ACC112 (cell line): Measurements from ENCODE around the gene MPI.
"Not testable (repeated sequence)": the region's sequence is repeated elsewhere in the genome, so short reads cannot be mapped to it uniquely, and the experiment has no call there.

Experiments
- H2AFZ ChIP-seq: fragments of 200-600 bp; sonication (generic); one replicate; pipeline ENCODE4 v1.6.0; 2017; ENCODE audit warnings: antibody characterized with exemption, low read length; ENCODE audit not compliant: unreplicated experiment
- H3K27ac ChIP-seq: fragments of 200-600 bp; sonication (generic); 2 replicates; pipeline ENCODE4 v1.5.1; 2014; ENCODE audit warnings: low read depth, mild to moderate bottlenecking, antibody characterized with exemption, low read length, moderate library complexity
- H3K27me3 ChIP-seq: fragments of 200-600 bp; sonication (generic); 2 replicates; pipeline ENCODE4 v1.6.1; 2014; ENCODE audit warnings: mild to moderate bottlenecking, antibody characterized with exemption, low read length, moderate library complexity, mixed read lengths; ENCODE audit not compliant: insufficient read depth
- H3K36me3 ChIP-seq: fragments of 200-600 bp; sonication (generic); 2 replicates; pipeline ENCODE4 v1.6.1; 2016; ENCODE audit warnings: mild to moderate bottlenecking, antibody characterized with exemption, low read length, moderate library complexity, mixed read lengths; ENCODE audit not compliant: insufficient read depth
- H3K4me1 ChIP-seq: fragments of 200-600 bp; sonication (generic); one replicate; pipeline ENCODE4 v1.6.1; 2016; ENCODE audit warnings: low read length, mixed read lengths; ENCODE audit not compliant: insufficient read depth, unreplicated experiment, control insufficient read depth
- H3K4me3 ChIP-seq: fragments of 200-600 bp; sonication (generic); 2 replicates; pipeline ENCODE4 v1.5.1; 2014; ENCODE audit warnings: mild to moderate bottlenecking, low read depth, low read length
- H3K79me2 ChIP-seq: fragments of 200-600 bp; sonication (generic); one replicate; pipeline ENCODE4 v1.6.0; 2016; ENCODE audit warnings: low read length; ENCODE audit not compliant: control insufficient read depth, unreplicated experiment, insufficient read depth

The MPI gene

DNA sequence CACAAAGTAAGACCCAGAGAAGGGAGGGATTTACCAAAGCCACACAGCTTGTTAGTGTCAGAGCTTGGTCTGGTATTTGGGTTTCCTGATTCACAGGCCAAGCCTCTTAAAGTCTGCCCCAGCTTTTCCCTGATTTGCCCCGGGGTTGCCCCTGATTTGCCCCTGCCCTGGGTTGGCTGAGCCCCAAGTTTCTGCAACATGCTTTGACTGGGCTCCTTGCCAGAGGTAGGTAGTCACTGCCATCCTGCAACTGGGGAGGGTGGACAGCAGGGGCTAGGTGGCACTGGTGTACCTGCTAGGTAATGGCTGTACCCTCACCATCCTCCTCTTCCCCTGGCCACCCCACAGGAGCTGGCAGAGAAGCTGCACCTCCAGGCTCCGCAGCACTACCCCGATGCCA lies 2.5 kb downstream of the MPI start:
- no peak overlapping the region for H3K4me3 ChIP-seq
- peaks cover 17% of the 10 kb centered on the region for H3K79me2 ChIP-seq
- H3K27me3 ChIP-seq, result no peaks in the 10 kb centered on the region
- no peak overlapping the region for H2AFZ ChIP-seq
- H3K27ac ChIP-seq, result no peak overlapping the region
- H3K4me1 ChIP-seq, result peaks cover 12% of the 10 kb centered on the region
- peaks cover 14% of the 10 kb centered on the region; the same call in 1 of the 2 replicates for H3K36me3 ChIP-seq

DNA sequence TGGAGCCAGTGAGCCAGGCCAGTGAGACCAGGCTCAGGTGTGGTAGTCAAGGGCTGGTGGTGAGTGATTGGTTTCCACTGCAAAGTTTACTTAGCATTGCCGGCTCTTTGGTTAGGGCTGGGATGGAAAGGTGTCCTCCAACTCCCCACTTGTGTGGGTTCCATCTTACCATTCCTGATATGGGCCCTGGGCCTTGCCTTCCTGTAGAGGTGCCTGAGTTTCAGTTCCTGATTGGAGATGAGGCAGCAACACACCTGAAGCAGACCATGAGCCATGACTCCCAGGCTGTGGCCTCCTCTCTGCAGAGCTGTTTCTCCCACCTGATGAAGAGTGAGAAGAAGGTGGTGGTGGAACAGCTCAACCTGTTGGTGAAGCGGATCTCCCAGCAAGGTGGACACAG lies 3.1 kb downstream of the MPI start:
- H3K4me3 ChIP-seq, result no peak overlapping the region
- H3K36me3 ChIP-seq, result peaks cover 14% of the 10 kb centered on the region; the same call in 1 of the 2 replicates
- peaks cover 17% of the 10 kb centered on the region for H3K79me2 ChIP-seq
- H3K27me3 ChIP-seq, result no peaks in the 10 kb centered on the region
- H3K4me1 ChIP-seq, result peaks cover 12% of the 10 kb centered on the region
- no peak overlapping the region for H2AFZ ChIP-seq
- no peak overlapping the region for H3K27ac ChIP-seq

DNA sequence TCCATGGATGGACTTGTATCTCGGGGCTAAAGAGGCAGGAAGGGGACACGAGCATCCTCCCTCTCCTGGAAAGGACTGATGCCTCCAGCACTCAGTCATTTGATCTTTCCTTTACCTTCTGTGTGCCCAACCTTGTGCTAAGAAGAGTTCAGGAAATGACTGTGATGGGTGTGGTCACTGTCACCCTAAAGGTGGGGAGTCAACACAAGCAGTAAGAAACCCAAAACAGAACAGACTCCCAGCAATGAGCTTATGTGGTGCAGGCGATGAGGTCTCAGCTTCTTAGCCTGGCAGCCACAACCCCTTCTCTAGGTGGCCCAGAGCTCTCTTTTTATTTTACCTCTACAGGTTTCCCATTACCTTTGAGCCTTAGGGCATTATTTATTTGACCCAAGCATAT lies 3.8 kb downstream of the MPI start:
- peaks cover 14% of the 10 kb centered on the region; the same call in 1 of the 2 replicates for H3K36me3 ChIP-seq
- no peak overlapping the region for H2AFZ ChIP-seq
- H3K79me2 ChIP-seq, result peaks cover 17% of the 10 kb centered on the region

DNA sequence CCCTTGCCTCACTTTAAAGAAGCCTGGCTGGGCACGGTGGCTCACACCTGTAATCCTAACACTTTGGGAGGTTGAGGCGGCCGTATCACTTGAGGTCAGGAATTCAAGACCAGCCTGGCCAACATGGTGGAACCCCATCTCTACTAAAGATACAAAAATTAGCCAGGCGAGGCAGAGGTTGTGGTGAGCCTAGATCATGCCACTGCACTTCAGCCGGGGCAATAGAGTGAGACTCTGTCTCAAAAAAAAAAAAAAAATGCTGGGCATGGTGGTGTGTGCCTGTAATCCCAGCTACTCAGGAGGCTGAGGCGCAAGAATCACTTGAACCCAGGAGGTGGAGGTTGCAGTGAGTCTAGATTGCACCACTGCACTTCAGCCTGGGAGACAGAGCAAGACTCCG lies 4.5 kb downstream of the MPI start:
- H3K79me2 ChIP-seq, result peaks cover 17% of the 10 kb centered on the region
- H2AFZ ChIP-seq, H3K27ac ChIP-seq, H3K4me1 ChIP-seq, H3K27me3 ChIP-seq, H3K4me3 ChIP-seq: not testable (repeated sequence)
- peaks cover 14% of the 10 kb centered on the region; the same call in 1 of the 2 replicates for H3K36me3 ChIP-seq

More for the DNA sequence above, 3.8 kb downstream of the MPI start:
- Histone ChIP-seq H3K4me3 (no peak overlapping the region), H3K4me1 (peaks cover 11% of the 10 kb centered on the region), H3K27me3 (no peaks in the 10 kb centered on the region), H3K27ac (no peak overlapping the region)

DNA sequence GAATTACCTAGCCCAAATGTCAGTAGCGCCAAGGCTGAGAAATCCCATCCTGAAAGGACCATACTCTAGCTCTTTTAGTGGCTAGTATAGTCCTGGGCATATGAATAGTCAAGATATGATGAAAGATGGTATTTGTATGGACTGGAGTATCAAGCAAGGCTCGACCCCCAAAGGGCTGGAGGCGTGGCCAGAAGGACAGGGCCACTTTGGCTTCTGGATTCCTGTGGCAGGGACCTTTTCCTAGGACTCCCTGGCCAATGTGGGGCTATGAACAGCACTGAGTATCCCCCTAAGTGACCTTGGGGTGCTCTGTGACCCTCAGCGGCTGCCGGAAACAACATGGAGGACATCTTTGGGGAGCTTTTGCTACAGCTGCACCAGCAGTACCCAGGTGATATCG lies 6.0 kb downstream of the MPI start:
- H3K36me3 ChIP-seq, result peaks cover 25% of the 10 kb centered on the region; the same call in 1 of the 2 replicates

DNA sequence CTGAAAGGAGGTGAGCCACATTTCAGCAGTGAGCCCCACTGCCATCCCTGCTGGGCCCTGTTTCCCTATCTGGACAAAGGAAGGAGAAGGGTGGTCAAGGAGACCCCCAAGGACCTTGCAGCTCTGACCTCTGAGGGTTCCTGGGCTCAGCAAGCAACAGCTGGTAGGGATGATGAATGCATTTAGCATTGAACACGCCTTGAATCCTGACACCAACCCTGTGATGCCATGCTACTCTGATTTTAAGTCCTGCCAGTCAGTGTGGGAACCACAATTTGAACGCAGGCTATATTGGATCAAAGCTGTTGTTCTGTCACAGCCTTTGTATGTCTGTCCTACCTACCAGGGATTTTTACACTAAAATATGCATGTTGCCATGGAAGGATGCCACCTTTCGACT lies 6.5 kb downstream of the MPI start:
- Histone ChIP-seq H3K36me3 (peaks cover 25% of the 10 kb centered on the region; the same call in 1 of the 2 replicates), H2AFZ (no peak overlapping the region), H3K4me3 (no peak overlapping the region), H3K79me2 (peaks cover 3% of the 10 kb centered on the region), H3K27me3 (no peaks in the 10 kb centered on the region), H3K27ac (no peak overlapping the region), H3K4me1 (no peaks in the 10 kb centered on the region)

More for the DNA sequence above, 6.0 kb downstream of the MPI start:
- H3K27ac ChIP-seq, result no peak overlapping the region
- no peak overlapping the region for H3K4me3 ChIP-seq
- H2AFZ ChIP-seq, result no peak overlapping the region
- H3K4me1 ChIP-seq, result peaks cover 3% of the 10 kb centered on the region
- H3K27me3 ChIP-seq, result no peaks in the 10 kb centered on the region
- H3K79me2 ChIP-seq, result peaks cover 8% of the 10 kb centered on the region

DNA sequence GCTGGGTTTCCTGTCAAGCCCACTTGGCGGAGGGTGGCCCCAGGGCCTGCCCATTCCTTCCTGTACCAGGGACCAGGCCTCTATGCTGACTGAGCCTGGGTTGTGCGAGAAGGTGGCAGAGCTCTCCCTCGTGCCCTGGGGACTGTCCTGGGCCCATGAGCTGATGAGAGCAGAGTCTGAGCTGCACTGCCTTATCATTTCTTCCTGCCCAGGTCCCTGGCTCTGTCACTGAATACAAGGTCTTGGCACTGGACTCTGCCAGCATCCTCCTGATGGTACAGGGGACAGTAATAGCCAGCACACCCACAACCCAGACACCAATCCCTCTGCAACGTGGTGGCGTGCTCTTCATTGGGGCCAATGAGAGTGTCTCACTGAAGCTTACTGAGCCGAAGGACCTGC lies 7.5 kb downstream of the MPI start:
- no peak overlapping the region for H3K4me3 ChIP-seq
- no peaks in the 10 kb centered on the region for H3K4me1 ChIP-seq
- H3K36me3 ChIP-seq, result peaks cover 29% of the 10 kb centered on the region; the same call in 1 of the 2 replicates
- H2AFZ ChIP-seq, result no peak overlapping the region
- H3K79me2 ChIP-seq, result no peaks in the 10 kb centered on the region
- no peak overlapping the region for H3K27ac ChIP-seq
- H3K27me3 ChIP-seq, result no peaks in the 10 kb centered on the region

DNA sequence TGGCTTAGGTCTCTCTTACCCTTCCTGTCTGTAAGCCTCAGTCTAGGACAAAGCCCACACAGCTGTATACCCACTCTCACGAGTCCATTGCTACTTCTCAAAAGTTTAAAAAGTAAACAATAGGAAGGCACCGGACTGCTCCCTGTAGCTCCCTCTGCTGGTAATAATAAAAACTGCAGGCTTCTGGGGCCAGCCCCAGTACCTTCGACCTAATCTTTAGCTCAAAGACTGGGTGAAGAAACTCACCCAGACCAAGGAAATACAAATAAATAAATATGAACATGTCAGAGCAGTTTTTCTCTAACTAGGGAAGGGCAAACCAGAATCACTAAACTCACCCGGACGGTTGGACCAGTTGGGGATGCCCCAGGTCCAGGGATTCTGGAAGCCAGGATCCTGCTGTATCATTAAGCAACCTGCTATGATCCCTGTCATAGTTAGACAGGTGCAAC lies 11.8 kb downstream of the MPI start:
- Histone ChIP-seq H2AFZ (no peak overlapping the region), H3K4me1 (peaks cover 10% of the 10 kb centered on the region), H3K36me3 (peaks cover 26% of the 10 kb centered on the region; the same call in 1 of the 2 replicates), H3K4me3 (no peak overlapping the region), H3K27ac (no peak overlapping the region), H3K27me3 (no peaks in the 10 kb centered on the region), H3K79me2 (peaks cover 25% of the 10 kb centered on the region)

DNA sequence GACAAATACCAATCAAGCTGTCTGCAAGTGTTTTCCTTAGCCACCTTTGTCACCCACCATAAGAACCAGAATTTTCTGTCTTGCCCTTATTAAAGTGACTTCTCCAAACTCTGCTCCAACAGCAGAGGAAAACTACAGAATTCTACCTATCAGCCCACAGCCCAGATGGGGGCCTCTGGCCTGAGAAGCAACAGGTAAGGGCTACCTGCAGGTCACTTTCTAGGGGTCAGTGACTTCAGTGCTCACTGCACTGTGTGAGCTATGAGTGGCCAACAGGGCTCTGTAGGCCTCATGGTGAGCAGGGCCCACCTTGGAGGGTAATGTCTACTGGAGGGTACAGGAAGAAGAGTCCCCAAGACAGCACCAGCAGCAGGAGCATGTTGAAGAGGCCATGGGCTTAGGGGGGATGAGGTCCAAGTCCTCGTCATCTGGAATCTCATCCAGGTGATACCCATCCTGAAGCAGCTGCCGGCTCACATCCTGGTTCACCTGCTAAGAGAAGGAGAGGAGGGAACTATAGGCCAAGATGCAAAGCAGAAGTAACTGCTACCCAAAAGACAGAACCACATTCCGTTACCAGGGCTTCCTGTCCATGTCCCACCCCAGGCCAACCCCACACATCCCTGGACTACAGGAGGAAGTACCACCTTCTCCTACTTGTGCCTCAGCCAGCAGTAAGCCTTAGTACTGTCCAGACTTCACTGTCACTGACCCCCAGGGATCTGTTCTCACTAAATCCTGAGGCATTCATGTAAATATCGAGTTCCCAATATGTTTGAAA lies 12.6 kb downstream of the MPI start:
- peaks cover 14% of the 10 kb centered on the region for H3K4me1 ChIP-seq
- no peak overlapping the region for H3K27ac ChIP-seq
- peaks cover 25% of the 10 kb centered on the region for H3K79me2 ChIP-seq
- no peak overlapping the region for H3K4me3 ChIP-seq
- H3K36me3 ChIP-seq, result peaks cover 26% of the 10 kb centered on the region; the same call in 1 of the 2 replicates
- no peaks in the 10 kb centered on the region for H3K27me3 ChIP-seq
- H2AFZ ChIP-seq, result no peak overlapping the region

DNA sequence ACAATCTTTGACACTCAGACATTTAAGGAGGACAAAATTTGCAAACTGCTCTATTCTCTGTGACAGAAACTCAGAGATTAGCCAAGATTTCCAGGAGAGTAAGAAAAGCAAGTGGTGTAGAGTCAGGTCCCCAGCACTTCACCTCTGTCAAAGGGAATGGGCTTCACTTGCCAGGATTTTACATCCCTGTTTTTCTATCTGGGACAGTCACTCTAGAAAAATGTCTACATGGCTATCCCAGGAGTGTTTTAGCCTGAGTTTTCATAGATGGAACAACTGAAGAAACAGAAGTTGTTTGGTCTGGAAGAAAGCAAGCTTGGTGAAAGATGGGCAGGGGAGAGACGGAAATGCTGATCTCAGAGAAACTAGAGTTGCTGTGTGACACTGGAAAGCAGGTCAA lies 13.8 kb downstream of the MPI start:
- Histone ChIP-seq H2AFZ (no peak overlapping the region), H3K27me3 (no peaks in the 10 kb centered on the region), H3K4me1 (peaks cover 15% of the 10 kb centered on the region), H3K36me3 (peaks cover 26% of the 10 kb centered on the region; the same call in 1 of the 2 replicates), H3K4me3 (no peak overlapping the region), H3K27ac (no peak overlapping the region), H3K79me2 (peaks cover 25% of the 10 kb centered on the region)
